Right forelimb (tissue), 1 donor: Measurements from ENCODE around the gene JMJD1C.
"Not testable (repeated sequence)": the region's sequence is repeated elsewhere in the genome, so short reads cannot be mapped to it uniquely, and the experiment has no call there.

ENCODE experiments used
- DNase-seq: peaks from one replicate; pipeline ENCODE4 v3.0.0-alpha.2; 2018

The JMJD1C gene

DNA sequence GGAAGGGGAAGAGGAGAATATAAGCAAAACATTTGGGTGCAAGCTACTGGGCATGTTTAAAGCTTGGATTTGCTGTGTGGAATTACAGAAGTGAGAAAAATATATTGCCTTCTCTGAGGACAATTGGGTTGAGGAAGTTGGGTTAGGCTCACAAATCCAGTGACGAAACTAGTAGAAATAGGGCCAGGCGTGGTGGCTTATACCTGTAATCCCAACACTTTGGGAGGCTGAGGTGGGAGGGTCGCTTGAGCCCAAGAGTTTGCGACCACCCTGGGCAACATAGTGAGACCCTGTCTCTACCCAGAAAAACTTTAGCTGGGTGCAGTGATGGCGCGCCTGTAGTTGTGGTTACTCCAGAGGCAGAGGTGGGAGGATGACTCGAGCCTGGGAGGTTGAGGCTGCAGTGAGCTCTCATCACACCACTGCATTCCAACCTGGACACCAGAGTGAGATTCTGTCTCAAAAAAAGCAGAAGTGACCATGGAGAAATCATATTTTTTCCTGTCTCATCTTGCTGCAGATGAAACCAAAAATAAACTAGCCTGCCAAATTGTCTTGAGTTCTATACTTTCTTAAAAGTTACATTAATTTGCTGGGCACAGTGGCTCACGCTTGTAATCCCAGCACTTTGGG is 310.3 kb downstream of the JMJD1C start:
- DNase-seq, result no peak

DNA sequence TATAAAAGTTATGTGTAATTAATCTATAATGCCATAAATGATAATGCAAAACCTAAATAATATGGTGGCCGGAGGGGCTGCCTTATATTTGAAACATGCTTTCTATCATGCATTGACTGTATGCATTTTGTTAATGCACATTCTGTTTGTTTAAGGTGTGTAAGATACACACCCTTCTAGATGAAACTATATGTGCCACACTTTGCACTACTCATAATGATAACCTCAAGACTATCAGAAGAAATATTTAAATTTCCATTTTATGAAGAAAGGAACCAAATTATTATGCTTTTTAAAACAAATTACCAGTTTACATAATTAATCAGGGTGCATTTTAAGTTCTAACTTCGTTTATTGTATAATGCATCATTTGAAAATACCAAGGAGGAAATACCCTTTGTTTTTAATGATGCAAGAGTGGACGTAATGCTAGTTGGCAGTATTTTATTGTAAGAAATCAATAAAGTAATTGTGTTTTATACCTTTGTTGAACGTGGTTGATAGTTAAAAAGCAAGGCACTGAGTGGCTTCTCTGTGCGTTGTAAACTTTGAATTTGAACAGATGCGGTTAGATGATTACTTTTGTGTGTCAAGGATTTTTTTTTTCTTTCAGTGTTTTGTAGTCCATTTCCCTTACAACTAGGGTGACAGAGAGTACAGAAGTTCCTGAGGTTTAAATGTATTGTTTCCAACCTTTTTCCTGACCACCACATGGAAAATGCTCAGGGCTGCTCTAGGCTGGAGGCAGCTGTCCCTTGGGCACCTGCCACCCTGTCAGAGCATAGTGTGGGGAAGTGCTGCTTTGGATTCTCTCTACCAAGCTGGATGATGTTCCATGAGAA is 311.0 kb downstream of the JMJD1C start:
- DNase-seq, result no peak

DNA sequence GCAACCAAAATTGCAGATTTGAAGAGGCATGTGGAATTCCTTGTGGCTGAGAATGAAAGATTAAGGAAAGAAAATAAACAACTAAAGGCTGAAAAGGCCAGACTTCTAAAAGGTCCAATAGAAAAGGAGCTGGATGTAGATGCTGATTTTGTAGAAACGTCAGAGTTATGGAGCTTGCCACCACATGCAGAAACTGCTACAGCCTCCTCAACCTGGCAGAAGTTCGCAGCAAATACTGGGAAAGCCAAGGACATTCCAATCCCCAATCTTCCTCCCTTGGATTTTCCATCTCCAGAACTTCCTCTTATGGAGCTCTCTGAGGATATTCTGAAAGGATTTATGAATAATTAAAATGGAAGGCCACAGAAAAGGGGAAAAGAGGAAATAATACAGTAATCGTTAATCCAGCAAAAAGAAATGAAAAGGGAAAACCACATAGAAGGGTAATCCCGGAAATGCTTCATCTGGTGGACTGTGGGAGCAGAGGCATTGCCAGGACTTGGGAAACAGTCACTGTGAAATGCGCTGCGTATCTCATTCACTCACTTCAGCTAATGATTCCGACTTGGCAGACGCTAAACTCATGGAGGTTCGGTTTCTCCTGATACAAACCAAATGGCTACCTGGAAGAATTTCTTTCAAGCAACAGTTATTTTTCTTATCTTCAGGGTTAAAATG is 311.8 kb downstream of the JMJD1C start:
- not testable (repeated sequence) for DNase-seq

DNA sequence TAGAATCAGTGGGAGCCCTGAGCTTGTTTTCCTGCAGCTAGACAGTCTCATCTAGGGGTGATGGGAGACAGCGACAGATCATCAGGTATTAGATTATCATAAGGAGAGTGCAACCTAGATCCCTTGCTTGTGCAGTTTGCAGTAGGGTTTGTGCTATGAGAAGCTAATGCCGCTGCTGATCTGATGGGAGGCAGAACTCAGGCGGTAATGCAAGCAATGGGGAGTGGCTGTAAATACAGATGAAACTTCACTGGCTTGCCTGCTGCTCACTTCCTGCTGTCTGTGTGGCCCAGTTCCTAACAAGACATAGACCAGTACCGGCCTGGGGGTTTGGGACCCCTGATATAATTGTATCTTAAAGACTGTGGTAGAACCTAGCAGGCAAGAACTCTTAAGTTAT is 315.0 kb downstream of the JMJD1C start:
- DNase-seq, result no peak

DNA sequence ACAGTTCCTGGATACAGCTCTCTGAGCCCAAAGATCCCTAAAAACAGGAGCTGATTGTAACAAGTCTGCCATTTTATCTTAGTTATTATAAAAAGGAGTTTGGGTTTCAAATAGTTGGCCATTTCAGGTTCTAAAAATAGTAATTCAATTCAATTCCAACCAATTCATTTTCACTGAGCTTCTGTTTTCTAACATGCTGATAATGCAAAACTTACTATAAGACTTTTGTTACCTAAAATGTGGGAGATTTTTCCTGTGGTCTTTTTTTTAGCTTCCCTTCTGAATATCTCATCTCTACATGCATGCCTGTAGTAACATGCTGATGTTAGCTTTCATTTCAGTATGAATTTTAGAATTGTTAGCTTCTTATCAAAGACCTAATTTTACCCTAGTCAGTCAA is 319.3 kb downstream of the JMJD1C start:
- DNase-seq, result no peak

DNA sequence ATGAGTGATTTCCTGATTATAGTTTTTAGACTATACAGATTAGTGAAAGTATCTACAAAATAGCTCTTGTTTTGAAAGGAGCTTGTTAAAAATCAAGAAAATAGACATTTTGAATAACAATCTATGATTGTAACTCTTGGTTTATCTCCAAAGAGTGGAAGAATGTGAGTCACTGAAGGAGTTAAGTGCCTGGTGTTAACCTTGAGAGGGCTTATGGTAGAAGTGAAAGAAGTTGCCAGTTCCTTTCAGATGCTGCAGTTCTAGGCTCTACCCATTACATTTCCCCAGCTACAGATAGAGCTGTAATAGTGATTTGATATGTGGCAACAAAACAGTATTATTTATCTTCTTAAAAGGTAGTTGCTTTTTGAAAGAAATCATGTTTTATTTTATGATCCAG is 320.0 kb downstream of the JMJD1C start:
- DNase-seq, result no peak

DNA sequence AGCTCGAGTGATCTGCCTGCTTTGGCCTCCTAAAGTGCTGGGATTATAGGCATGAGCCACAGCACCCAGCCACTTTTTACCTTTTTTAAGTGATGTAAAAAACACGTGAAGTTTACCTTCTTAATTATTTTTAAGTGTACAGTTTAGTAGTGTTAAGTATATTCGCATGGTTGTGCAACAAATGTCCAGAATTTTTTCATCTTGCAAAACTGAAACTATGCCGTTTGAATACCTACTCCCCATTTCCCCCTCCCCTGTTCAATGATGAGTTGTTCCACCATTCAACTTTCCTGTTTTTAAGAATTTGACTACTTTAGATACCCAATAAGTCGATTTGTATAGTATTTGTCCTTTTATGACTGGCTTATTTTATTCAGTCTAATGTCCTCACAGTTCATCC is 321.8 kb downstream of the JMJD1C start:
- DNase-seq, result no peak

DNA sequence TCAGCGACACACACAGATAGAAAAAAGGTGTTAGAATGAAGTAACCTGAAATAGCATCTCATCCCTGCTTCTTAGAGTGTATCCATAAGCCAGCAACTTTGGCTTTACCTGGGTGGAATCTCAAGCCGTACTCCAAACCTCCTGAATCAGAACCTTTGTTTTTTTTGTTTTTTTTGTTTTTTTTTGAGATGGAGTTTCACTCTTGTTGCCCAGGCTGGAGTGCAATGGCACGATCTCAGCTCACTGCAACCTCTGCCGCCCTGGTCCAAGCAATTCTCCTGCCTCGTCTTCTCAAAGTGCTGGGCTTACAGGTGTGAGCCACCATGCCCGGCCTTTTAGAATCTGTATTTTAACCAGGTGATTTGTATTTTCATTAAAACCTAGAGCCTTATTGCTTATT is 323.6 kb downstream of the JMJD1C start:
- no peak for DNase-seq

DNA sequence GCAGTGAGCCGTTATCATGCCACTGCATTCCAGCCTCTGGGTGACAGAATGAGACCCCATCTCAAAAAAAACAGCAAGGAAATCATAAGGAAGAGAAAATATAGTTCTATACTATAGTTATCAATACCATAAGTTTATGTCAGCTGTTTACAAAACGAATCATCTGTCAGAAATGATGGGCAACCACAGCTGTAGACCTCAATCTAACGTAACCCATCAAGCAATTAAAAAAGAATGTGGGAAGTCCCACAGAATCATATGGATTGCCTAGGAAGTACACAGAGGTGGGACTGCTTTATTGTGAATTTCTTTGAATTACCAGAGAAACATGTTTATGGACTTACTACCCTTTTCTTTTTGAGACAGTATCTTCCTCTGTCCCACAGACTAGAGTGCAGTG is 325.7 kb downstream of the JMJD1C start:
- DNase-seq, result no peak

DNA sequence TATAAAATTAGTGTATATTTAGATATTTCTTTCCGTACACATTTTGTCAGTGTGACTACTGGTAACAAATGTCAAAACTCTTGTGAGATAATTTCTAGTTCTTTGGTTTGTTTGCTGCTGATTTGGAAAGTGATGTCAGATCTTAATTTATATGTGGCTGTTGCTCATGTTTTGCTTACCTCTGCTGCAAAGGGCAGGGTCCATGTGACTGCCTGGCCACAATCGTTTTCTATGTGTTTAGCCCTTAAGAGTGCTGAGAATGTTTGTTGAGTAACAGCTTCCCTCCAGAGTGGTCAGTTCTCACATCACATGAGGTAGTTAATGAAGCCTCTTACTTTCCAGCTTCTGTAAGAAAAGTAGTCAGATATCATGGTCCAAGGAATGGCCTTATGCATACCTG is 328.5 kb downstream of the JMJD1C start:
- no peak for DNase-seq

DNA sequence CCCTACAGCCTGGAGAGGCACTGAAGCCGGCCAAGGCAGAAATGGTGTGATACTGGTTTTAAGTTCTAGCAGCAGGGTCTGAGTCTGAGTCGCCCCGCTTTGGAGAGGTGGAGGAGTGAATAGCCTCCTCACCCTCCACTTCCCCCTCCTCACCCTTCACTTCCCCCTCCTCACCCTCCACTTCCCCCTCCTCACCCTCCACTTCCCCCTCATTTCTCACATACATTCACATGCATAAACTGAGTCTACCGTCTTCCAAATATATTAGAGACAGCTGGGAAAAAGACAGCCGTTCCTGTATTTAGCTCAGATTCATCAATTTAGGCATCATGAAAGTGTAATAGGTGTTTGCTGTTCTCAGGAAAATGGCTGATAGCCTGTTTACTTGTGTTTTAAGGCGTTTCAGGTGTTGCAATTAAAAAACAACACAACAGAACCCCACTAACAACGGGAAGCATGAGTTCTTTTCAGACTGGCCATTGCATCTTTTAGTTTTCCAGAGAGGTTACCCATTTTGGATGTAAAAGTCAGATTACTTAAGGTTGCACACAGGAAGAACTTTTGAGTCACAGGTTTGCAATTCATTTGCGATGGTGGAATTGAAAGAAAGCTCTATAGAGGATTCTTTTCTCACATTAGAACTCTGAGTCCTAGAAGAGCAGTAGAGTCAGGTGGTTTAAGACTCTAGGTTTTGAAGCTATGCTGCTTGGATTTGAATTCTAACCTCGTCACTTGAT is 331.8 kb downstream of the JMJD1C start:
- DNase-seq, result no peak

DNA sequence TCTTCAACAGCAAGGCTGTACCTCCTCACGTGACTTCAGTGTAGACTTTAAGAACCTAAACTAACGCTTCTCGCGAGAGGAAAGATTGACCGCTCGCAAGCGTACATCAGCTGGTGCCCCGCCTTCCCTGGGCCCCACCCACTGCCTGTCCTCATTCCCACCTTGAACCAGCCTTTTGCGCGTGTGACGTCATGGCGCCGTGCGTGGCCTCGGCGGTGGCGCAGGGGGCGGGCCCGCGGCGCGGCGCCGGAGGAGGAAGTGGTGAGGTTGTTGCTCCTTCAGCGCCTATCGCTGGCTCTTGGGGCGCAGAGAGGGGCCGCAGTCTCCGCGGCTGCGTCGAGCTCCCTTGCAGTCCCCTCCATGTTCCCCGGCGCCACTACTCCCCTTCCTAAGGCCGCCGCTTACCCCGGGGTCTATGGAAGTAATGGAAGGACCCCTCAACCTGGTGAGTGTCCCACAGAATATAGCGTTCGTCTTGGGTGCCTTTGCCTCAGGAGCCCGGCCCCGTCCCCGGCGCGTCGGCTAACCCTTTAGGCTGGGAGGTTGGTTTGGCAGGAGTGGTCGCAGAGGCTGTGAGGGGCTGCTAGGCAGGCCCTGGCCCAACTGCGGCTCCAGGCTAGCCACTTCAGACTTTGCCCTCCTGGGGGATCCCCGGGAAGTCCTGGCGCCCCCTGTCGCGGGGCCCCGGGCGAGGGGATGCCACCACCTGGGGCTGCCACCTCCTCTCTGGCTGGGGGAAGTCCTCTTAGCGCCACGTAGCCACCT is 332.5 kb downstream of the JMJD1C start, which contains the start of gene NRBF2:
Gene NRBF2 (plus strand): TSS at position 273 of the 765 bp plus-strand sequence. CDS start 143 bp downstream, at position 416.
- DNase-seq, result peak; percentile 98

DNA sequence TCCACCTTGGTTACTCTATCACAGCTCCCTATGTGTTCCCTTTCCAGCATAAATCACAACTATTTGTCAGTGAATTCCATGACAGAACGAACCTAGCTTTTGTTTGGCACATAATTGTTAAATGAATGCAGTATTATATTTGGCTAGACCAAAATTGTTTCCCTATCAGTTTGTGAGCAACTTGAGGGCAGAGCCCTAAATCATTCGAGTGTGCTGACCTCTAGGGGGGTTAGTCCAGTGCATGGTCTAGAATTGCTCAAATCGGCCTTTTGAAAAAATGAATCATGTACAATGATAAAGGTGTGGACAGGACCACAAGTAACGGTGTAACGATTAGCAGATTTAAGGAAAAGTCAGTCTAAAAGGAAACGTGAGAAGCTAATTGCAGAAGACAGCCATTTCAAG is 333.1 kb downstream of the JMJD1C start:
- DNase-seq, result no peak

DNA sequence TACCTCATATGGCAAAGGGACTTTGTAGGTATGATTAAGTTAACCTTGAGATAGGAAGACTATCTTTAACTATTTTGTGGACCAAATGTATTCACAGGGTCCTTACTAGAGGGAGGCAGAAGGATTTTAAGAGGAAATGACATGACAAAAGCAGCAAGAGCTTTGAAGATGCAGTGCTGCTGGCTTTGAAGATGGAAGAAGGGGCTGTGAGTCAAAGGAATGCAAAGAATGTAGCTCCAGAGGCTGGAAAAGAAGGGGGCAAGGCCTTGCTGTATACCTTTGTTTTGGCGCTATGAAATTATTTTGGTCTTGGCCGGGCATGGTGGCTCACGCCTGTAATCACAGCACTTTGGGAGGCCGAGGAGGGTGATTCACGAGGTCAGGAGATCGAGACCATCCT is 335.9 kb downstream of the JMJD1C start:
- no peak for DNase-seq

DNA sequence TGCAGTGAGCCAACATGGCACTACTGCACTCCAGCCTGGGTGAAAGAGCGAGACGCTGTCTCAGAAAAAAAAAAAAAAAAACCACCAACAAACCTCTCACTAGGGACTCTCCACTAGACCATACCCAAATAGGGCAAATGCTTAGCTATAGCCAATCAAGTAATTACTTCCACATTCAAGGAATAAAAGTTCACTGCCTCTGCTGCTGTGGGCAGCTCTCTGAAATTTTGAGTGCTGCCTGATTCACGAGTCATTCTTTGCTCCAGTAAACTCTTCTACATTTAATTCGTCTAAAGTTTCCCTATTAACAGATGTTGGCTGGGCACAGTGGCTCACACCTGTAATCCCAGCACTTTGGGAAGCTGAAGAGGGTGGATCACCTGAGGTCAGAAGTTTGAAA is 337.3 kb downstream of the JMJD1C start:
- no peak for DNase-seq

DNA sequence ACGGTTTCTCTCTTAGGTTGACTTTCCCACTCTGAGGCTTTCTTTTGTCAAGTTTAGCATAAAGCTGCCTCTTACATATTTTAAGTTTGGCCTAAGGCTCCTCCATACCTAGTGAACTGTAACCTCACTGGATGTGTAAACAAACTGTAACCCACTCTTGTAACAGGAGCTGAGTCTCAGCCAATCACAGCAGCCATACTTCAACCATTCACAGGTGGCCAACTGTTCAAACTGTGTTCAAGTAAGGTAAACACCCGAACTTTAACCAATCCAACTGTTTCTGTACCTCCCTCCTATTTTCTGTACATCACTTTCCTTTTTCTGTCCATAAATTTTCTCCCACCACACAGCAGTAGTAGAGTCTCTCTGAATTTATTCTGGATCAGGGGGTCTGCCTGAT is 340.3 kb downstream of the JMJD1C start:
- DNase-seq, result no peak

DNA sequence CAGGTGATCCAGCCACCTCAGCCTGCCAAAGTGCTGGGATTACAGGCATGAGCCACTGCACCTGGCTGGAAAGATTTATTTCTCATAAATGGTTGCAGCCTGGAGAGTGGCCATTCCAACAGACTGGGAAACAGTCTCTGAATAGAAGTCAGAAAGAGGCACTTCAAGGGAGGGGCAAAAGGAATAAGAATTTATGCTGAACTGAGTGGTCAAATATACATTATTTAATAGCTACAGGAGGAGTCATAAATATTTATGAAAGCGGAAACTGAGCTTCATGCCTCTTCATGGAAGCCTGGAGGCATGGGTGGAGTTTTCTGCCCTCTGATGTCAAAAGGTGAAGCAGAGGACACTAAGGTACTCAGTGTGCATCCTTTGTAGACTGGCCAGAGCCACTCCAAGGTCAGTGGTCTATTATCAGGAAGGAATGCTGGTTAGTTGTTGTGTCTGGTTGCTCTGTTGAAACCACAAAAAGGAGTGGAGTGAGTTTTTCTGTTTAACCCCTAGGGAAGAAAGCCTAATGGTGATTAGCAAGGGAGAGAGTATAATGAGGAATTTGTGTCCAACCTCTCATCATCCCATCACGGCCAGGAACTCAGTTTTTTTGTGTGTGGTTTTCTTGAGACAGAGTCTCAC is 341.9 kb downstream of the JMJD1C start:
- no peak for DNase-seq

DNA sequence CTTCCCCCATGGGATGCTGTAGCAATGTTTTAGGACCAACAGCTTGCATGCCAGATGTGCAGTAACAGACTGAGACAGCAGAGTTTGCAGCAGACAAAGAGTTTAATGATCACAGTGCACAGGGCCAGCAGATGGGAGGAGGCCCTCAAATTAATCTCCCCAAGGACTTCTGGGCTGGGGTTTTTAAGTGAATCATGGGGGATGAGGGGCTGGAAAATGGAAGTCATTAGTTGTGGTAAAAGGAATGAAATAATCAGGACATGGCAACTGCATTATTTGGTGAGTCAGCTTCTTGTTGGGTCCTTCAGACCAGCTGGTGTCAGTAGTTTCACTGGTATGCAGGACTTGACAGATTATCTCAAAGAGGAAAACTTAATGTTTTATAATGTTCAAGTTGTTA is 345.2 kb downstream of the JMJD1C start:
- DNase-seq, result no peak

DNA sequence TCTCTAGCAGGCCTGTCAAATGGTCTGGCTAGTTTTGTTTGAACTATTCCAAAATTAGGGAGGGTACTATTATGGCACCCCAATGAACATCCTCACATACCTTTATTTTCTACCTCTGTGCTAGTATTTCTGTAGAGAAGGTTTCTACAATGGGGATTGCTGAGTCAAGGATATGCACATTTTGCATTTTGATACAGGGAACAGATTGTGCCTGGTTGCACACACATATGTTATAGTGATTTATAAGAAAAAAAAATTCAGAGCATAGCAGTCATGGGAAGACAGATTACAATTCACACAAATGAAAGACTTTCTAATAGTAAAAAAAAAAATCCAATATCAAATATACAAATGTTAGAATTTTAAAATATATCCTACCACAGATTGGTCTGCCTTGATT is 346.7 kb downstream of the JMJD1C start:
- no peak for DNase-seq
